Rectal smooth muscle tissue (tissue), 1 donor: ENCODE measurements around the gene LRP8.
"Not testable (repeated sequence)": the region's sequence is repeated elsewhere in the genome, so short reads cannot be mapped to it uniquely, and the experiment has no call there.

Source experiments
- H3K27ac ChIP-seq: one replicate; pipeline ENCODE4 v1.7.0; 2013; ENCODE audit warnings: low read depth, low read length, inconsistent platforms
- H3K27me3 ChIP-seq: one replicate; pipeline ENCODE4 v1.7.0; 2013; ENCODE audit warnings: low read length; ENCODE audit not compliant: control insufficient read depth, insufficient read depth
- H3K36me3 ChIP-seq: one replicate; pipeline ENCODE4 v1.7.0; 2013; ENCODE audit warnings: low read length; ENCODE audit not compliant: control insufficient read depth, insufficient read depth
- H3K4me1 ChIP-seq: one replicate; pipeline ENCODE4 v1.7.0; 2013; ENCODE audit warnings: low read length; ENCODE audit not compliant: control insufficient read depth, insufficient read depth
- H3K4me3 ChIP-seq: one replicate; pipeline ENCODE4 v1.7.0; 2013; ENCODE audit warnings: low read length
- H3K9ac ChIP-seq: one replicate; pipeline ENCODE4 v1.7.0; 2013; ENCODE audit warnings: low read length

Gene LRP8

DNA sequence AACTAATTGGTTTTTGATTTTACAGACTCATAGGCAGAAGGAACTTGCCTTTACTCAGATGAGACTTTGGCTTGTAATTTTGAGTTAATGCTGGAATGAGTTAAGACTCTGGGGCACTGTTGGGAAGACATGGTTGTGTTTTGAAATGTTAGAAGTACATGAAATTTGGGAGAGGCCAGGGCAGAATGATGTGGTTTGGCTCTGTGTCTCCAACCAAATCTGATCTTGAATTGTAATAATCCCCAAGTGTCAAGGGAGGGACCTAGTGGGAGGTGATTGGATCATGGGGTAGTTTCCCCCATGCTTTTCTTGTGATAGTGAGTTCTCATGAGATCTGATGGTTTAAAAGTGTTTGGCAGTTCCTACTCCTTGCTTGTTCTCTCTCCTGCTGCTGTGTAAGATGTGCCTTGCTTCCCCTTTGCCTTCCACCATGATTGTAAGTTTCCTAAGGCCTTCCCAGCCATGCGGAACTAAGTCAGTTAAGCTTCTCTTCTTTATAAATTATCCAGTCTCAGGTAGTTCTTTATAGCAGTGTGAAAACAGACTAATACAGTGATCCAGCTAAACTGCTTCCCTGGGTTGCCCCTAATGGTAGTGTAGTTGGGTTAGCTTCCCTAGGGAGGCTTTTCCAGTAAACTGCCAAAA, 121.0 kb downstream of the LRP8 start:
- no peaks in the 10 kb centered on the region for H3K27me3 ChIP-seq
- peaks cover 30% of the 10 kb centered on the region for H3K36me3 ChIP-seq
- H3K4me3 ChIP-seq, result no peak overlapping the region
- no peak overlapping the region for H3K9ac ChIP-seq
- no peak overlapping the region for H3K27ac ChIP-seq
- H3K4me1 ChIP-seq, result no peaks in the 10 kb centered on the region

DNA sequence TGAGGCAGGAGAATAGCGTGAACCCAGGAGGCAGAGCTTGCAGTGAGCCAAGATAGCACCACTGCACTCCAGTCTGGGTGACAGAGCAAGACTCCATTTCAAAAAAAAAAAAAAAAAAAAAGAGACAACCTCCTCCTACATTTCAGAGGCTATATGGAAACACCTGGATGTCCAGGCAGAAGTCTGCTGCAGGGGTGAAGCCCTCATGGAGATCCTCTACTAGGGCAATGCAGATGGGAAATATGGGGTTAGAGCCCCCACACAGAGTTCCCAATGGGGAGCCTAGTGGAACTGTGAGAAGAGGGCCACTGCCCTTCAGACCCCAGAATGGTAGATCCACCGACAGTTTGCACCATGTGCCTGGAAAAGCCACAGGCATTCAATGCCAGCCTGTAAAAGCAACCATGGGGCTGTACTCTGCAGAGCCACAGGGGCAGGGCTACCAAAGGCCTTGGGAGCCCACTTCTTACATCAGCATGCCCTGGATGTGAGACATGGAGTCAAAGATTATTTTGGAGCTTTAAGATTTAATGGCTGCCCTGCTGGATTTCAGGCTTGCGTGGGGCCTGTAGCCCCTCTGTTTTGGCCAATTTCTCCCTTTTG, 121.7 kb downstream of the LRP8 start:
- H3K4me1 ChIP-seq, H3K27me3 ChIP-seq, H3K27ac ChIP-seq, H3K9ac ChIP-seq, H3K4me3 ChIP-seq: not testable (repeated sequence)
- H3K36me3 ChIP-seq, result peaks cover 30% of the 10 kb centered on the region

- not testable (repeated sequence) for H3K4me1 ChIP-seq, H3K4me3 ChIP-seq, H3K9ac ChIP-seq, H3K27me3 ChIP-seq, H3K27ac ChIP-seq
- H3K36me3 ChIP-seq, result peaks cover 23% of the 10 kb centered on the region
Measured at GRCh38 chr1:53205496-53205895, 122.4 kb downstream of the LRP8 start.

DNA sequence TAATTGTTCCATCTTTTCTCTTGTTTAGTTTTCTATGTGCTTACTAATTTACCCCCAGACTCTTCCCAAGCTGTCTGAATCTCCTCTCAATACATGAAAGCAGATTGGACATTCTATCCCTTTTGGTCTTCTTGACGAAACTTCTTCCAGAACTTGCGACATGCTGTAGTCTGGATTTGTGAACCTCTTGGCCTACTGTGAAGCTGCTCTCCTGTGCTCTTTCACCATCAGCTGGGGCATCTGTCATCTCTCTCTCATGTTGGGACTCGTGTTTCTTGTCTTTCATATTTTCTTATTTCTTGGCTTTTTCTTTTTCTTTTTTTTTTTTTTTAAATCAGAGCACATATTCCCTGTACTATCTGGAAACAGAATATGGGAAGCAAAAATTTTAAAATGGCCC, 124.4 kb downstream of the LRP8 start:
- Histone ChIP-seq H3K4me1 (no peaks in the 10 kb centered on the region), H3K9ac (no peak overlapping the region), H3K4me3 (no peak overlapping the region), H3K27ac (no peak overlapping the region), H3K27me3 (no peaks in the 10 kb centered on the region), H3K36me3 (peaks cover 13% of the 10 kb centered on the region)

DNA sequence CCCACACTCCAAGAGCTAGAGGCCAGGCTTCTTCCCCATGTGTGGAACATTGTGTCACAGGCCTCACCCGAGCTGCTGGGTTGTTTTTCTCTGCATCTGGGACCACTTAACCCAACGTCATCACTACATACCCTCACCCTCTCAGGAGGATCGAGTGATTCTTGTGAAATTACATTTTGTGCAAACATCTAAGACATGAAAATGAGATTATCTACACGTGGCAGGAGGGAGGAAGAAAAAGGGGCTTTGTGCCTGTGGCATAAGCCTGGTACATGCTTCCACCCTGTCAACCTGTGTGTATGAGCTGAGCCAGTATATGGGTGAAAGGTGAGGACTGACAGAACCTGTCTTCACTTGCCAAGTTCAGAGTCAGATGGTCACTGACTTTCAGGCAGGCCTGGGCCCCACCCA, 129.6 kb downstream of the LRP8 start:
- H3K27me3 ChIP-seq, result no peaks in the 10 kb centered on the region
- peak overlapping the region; percentile 98 for H3K27ac ChIP-seq
- no peaks in the 10 kb centered on the region for H3K36me3 ChIP-seq
- peaks cover 16% of the 10 kb centered on the region for H3K4me1 ChIP-seq
- no peak overlapping the region for H3K9ac ChIP-seq
- H3K4me3 ChIP-seq, result peak overlapping the region; percentile 91

- Histone ChIP-seq H3K27me3 (no peaks in the 10 kb centered on the region), H3K9ac (peak overlapping the region; percentile 89), H3K4me3 (peak overlapping the region; percentile 91), H3K4me1 (peaks cover 16% of the 10 kb centered on the region), H3K27ac (peak overlapping the region; percentile 98), H3K36me3 (no peaks in the 10 kb centered on the region)
Measured at GRCh38 chr1:53197291-53198200, 130.3 kb downstream of the LRP8 start.

DNA sequence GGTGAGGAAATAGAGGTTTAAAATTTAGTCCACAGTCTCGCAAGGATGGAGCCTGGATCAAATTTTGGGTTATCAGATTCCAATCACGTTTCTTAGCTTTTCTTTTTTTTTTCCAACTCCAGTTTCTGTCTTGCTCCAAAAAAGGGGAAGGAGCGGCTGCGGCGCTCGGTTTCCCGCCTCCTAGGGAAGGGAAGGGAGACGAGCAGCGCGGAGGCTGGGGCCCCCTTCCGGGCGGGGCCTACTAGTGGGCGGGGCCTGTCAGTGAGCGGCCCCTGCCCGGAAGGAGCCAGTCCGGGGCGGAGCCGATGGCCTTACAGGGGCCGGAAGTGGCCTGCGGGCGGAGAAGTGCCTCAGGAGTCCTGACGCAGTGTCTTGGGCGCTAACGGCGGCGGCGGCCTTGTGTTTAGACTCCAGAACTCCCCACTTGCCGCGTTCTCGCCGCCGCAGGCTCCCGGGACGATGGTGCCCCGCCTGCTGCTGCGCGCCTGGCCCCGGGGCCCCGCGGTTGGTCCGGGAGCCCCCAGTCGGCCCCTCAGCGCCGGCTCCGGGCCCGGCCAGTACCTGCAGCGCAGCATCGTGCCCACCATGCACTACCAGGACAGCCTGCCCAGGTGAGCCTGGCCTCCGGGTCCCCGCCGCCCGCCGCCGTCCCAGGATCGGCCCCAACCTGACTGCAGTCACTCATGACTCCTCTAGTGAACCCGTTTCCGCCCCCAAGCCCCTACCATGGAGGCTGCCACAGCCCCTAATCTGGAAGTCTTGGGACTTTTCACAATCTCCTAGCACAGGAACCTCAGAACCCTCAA, 131.2 kb downstream of the LRP8 start, which contains the start of gene CPT2:
Gene CPT2, plus strand, starts transcription at position 340 of the 806 bp plus-strand sequence. Its CDS starts 120 bp downstream, at position 460.
- peak within 1 kb of the TSS; percentile 98 for H3K27ac ChIP-seq
- H3K9ac ChIP-seq, result peak within 1 kb of the TSS; percentile 89
- no peaks in the 10 kb centered on the region for H3K36me3 ChIP-seq
- H3K4me1 ChIP-seq, result peaks cover 16% of the 10 kb centered on the region
- no peaks in the 10 kb centered on the region for H3K27me3 ChIP-seq
- H3K4me3 ChIP-seq, result peak within 1 kb of the TSS; percentile 91

DNA sequence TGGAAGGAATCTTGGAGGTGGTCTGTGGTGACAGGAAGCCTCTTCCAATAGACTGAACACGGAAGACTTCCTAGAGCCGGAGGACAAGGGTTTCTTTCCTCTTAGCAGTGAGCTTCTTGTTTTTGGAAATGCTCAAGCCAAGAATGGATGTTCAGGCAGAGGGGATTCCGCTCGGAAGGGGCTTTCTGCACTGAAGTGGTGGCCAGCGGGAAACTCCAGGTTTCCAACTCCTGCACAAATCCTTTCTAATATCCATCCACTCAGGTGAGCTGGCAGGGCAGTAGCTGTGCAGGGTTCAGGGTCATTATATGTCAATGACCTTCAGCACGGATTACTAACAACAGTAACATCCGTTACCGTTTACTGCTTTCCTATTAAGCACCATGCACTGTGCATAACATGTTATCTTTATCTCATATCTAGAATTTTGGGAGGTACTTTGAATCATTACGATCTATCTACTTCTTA, 131.8 kb downstream of the LRP8 start:
- Histone ChIP-seq H3K4me1 (peaks cover 16% of the 10 kb centered on the region), H3K27ac (peak overlapping the region; percentile 98), H3K27me3 (no peaks in the 10 kb centered on the region), H3K36me3 (no peaks in the 10 kb centered on the region), H3K9ac (no peak overlapping the region), H3K4me3 (peak overlapping the region; percentile 91)

DNA sequence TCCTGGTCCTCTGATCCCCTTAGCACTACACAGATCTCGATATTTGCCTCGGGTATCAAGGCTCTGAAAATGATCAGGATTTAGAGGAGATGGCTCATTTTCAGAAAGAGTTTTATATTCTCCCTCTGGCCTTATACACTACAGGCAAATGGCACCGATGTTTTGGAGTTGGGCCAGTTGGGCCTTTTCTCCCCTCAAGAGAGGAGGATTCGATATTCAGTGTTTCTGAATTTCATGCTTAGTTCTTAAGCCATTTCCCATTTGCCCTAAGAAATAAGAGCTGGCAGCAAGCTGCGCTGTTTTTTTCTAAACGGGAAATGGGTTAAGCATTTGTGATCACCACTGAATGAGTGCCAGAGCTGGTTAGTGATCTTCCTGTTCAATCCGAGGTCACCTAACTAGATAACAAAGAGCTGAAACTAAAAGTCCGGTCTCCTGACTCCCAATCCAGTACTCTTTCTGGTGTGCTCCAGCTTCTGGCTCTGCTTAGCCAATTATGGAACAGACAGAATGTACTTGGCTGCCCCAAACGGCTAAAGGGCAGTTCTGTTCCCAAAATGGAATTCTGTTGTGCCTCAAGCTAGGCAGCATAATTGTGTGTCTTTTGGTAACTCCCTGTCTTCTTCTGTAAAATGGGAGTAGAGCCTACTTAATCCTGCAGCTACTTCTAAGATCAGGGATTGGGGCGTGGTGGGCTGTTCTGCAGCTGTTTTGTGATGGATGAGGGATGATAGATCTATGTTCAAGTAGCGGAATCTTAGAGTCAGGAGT, 132.4 kb downstream of the LRP8 start:
- Histone ChIP-seq H3K27me3 (no peaks in the 10 kb centered on the region), H3K9ac (no peak overlapping the region), H3K4me1 (peaks cover 16% of the 10 kb centered on the region), H3K4me3 (no peak overlapping the region), H3K27ac (no peak overlapping the region), H3K36me3 (no peaks in the 10 kb centered on the region)
